Activated CD8-positive, alpha-beta memory T cell treated with anti-CD3 and anti-CD28 coated beads, Interleukin-2, amount 50 U/mL, for 4 hours (primary cell): Measurements from ENCODE around the gene MN1.

ENCODE experiments used
- DNase-seq: peaks from one replicate; pipeline ENCODE4 v3.0.0-alpha.2; 2020

The MN1 gene

DNA sequence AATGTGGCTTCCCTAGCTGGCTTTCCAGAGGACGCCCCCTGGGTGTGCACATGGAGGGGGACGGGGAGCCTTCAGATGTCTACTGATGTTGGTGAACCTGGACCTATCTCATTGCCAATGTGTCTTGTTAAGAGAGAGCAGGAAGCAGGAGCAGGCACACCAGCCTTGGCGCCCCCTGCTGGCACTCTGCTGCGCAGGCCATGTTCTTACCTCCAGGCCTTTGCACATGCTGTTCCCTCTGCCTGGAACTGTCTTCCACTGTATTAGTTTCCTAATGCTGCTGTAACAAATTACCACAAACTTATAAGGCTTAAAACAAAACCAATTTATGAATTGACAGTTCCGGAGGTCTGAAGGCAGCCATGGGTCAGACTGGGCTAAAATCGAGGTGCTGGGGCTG is 23.6 kb upstream of the MN1 start:
- DNase-seq, result no peak

DNA sequence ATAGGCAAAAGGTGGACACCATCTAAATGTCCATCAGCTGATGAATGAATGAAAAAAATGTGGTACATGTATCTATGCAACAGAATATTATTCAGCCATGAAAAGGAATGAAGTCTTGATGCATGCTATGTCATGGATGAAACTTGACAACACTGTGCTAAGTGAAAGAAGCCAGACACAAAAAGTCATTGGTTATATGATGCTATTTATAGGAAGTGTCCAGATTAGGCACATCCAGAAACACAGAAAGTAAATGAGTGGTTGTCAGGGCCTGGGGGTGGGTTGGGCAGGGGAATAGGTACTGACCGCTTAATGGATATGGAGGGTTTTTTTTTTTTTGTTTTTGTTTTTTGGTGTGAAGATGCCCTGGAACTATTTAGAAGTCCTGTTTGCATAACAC is 21.7 kb upstream of the MN1 start:
- no peak for DNase-seq

DNA sequence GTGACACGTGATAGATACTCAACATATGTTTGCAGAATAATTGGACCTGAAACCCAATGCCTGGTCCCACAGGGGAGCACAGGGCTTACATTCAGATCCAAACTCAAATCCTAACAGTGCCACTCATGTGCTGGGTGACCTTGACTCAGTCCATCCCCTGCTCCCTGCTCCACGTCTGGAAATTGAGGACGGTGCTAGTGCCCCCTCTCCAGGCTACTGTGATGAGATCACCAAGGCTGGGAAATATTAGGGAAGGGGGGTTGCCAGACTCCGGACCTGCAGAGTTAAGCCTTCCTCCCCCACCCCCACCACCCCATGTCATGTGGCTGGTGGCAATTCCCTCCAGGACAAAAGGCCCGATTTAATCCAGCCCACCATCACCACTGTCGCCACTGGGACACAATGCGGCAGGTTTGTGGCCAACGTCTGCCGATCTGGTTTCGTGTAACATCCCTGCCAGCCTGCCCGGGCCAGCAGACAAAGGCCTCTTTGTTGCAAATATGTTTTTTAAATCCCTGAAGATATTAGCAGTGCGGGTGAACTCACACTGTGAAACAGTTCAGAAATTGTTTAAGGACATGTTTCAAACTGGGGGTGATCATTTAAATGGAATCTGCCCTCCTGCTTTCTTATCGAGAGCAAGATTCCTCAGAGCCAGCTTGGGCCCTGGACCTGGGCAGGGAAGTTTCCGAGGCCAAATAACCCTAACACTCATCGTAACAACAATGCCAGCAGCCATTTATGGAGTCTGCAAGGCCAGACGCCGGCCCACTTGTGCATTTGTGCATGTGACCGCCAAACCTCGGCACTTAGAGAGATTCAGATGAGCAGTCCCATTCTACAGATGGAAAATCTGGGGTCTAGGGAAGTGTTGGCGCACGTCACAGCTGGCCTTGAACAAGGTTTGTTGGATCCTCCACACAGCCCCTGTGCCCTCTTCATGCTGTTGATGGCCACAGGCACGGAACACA is 19.6 kb upstream of the MN1 start:
- no peak for DNase-seq

DNA sequence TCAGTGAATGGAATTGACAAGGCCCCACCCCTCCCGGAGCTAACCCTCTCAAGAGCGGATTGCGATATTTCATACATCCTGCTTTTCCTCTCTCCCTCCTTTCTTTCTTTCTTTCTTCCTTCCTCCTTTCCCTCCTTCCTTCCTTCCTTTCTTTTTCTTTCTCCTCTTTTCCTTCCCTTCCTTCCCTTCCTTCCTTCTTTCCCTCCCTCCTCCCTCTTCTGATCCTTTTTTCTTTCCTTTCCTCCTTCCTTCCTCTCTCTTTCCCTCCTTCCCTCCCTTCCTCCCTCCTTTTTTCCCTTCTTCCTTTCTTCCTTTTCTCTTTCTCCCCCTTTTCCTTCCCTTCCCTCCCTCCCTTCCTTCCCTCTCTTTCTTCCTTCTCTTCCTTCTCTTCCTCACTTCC is 15.0 kb upstream of the MN1 start:
- DNase-seq, result no peak

DNA sequence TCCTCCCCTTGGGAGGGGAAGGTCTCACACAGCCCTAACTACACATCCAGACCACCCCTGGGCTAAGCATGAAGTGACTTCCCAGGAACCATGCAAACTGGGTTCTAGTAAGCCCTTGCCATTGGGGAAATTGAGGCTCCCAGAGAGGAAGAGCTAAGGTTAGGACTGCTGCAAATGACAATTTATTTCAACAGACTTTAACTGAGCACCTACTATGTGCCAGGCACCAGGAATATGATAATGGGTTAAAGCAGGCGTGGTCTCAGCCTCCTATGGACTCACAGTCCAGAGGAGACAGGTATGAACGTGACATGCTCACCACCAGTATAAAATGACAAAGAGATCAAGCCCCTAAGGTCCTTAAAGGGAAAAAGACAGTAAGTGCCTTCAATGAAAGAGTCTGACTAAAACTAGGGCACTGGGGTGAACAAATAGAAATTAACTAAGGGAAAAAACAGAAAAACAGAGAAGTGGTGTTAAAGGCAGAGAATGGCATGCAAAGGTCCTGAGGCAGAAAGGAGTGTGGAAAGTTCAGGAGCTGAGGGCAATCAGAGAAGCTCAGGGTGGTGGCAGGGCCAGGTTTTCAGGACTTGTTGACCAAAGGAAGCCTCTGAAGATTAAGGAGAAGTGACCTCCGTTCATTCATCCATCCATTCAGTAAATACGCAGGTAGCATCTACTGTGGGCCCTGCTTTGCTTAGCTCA is 14.4 kb upstream of the MN1 start:
- no peak for DNase-seq

DNA sequence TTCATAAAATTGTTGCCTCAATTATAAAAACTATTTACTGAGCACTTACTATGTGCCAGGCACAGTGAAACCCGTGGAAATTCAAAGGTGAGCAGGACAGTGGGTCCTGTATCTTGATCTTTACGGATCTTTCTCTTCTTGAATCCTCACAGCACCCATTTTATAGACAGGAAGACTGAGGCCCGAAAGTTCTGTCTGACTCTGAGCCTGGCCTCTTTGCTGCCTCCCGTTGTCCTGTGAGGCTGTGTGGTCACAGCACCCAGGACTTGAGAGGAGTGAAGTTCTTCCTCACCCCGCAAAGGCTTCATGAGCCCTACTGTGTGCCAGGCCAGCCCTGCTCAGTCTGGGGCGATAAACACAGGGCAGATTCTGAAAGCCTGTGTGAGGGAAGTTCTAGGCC is 13.4 kb upstream of the MN1 start:
- DNase-seq, result no peak

DNA sequence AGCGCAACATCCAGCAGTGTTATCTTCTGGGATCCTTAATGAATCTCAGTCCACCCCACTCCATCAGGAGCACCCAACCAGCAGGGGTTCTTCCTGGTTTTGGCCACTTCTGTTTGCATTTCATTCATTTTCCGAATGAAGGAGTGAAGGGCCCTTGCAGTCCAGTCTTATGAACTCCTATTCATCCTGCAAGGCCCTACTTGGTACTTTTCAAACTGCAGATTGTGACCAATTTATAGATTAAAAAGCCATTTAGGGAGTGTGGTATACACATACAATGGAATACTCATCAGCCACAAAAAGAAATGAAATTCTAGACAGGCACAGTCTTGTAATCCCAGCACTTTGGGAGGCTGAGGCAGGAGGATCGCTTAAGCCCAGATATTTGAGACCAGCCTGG is 10.2 kb upstream of the MN1 start:
- no peak for DNase-seq

DNA sequence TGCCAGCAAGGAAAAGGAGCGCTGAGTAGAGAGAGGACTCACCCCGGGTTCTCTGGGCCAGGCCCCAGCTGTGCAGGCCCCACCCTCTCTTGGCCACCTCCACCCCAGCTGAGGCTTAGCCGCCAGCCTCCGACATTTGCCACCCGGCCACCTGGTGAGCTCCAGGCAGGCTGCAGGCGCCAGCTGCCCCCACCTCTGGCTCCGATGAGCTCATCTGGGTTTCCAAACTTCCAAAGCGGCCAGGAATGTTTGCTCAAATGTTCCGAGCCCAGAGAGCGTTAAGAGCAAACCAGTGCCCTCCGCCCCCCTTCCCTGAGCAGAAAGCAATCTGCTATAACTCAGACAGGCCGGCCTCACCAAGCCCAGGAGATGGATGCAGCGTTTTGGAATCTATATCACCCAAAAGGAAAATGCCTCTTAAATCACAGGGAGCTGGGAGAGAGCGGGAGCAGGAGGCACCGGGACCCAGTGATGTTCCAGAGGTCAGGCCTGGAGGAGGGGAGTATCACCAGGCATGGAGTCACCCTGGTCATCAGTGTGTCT is 9.1 kb upstream of the MN1 start:
- DNase-seq, result no peak

DNA sequence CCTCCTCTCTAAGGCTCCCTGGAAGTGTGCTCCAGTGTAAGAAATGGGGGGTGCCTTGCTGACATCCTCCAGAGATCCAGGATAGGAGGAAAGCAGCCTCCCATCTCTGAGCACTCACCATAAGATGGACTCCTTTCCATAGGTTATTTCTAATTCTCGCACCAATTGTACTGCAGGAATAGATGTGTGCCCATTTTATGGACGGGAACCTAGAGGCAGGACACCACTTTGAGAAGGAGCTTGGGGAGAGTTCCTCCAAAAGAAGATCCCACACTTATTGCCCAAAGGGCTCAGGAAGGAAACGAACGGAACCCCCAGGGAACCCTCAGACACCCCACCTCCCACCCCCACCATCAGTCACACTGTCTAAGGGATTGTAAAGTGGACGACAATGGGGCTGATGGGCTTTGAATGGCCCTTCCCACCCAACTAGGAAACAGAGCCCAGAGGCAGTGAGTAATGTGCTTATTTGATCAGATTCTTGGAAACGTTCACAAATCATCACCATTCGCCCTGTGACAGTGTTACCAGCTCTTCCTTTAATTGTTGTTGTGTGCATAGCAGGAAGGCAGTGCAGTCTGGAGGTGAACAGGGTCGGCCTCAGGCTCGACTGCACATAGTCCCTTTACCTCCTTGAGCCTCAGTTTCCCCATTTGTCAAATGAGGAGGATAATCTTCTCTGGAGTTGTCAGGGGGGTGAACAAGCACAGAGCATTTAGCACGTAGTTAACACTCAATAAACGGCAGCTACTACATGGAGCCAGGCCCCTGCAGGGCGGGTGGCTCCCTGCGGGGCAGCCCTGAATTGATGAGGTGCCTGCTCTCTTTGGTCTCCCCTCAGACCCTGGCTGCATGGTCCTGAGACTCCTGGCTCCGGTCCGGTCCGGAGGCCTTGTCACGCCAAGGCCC is 8.4 kb upstream of the MN1 start:
- DNase-seq, result no peak

DNA sequence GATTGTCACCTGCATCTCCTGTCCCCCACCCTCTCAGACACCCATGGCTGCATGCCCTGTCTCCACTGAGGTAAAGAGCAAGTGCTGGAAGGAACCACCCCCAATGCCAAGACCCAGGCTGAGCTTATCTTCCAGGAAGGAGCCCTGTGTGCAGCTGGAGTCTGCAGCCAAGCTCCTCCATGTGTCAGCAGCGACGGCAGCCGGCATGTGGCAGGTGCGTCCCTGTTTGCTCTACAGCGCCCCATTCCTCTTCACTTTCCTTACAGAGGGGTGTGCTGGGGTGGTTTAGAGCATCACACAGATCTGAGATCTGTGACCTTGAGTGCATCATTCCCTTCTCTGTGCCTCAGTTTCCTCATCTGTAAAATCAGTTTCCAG is 7.7 kb upstream of the MN1 start:
- no peak for DNase-seq

DNA sequence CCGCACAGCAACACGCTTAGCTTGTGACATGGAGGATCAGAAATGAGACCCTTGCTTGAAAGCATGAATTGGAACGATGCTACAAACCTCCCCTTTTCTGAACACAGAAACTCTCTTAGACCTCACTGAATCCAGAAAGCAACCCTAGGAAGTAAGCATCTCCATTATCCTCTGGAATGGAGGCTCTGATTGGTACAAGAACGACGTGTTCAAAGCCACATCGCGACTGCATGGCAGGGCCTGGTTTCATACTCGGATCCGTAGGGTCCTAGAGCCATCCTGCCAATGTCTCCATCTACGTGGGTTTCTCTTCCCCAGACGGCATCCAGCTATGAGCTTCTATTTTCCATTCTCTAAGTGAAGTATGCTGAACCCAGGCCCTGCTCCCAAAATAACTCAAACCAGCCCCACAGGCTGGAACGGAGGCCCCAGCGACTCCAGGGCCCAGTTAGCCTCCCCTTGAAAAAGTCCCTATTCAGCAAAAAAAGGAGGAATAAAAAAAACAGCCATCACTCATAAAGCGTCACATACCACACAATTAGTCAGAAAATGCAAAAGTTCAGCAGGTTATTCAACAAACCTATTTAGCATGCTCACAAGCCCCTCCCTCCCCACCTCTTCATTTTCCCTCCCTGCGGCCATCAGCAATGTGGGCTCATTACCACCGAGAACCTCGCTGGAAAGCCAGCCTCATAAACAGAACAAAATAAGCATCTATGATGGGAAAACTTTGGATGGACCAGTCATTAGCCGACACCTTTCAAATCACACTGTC is 7.1 kb upstream of the MN1 start:
- DNase-seq, result no peak

DNA sequence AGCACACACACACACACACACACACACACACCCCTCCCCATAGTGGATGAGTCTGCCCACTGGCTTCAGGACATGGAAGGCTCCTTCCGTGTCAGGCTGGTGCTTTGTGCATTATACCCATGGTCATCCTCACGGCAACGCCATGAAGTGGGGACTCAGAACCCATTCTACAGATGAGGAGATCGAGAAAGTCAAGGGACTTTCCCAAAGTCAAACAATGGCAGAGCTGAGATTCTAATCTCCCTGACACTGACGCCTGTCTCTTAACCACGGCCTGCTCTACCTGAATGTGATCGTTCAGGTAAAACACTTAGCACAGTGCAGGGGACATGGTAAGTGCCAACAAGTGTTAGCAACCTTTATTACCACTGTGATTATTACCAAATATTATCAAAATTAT is 4.3 kb upstream of the MN1 start:
- DNase-seq, result no peak

DNA sequence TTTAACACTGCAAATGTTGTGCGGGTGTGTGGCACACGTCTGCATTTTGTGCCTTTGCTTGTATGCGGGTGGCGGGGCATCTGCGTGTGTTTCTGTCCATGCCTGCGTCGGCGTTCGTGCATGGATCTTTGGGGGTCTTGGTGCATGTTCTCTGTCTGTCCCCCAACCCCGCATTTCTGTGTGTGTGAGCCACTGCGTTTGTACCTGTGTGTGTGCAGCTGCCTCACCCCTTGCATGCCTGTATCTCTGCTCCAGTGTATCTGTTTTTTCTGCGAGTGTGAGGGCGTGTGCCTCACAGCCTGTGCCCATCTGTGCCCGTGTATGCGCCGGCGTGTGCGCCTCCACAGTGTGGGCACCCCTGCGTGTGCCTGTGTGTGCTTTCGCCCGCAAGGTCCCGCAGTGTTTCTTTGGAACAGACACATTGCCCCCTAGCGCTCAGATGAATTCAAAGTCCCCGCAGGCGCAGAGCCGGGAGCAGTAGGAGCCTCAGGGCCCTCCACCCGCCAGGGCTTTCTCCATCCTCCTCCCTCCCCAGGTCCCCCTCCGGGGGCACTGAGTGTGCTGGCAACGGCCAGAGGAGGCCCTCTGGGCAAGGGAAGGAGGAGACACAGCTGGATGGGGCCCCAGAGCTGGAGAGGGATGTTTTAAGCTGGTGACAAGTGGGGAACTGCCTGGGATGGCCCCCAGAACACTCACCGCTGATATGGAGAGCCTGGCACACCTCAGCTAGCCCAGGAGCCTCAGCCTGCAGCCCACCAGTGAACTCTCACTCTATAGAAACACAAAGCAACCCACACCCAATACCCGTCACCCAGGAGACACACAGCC is 3.1 kb upstream of the MN1 start:
- peak; percentile 45 for DNase-seq

DNA sequence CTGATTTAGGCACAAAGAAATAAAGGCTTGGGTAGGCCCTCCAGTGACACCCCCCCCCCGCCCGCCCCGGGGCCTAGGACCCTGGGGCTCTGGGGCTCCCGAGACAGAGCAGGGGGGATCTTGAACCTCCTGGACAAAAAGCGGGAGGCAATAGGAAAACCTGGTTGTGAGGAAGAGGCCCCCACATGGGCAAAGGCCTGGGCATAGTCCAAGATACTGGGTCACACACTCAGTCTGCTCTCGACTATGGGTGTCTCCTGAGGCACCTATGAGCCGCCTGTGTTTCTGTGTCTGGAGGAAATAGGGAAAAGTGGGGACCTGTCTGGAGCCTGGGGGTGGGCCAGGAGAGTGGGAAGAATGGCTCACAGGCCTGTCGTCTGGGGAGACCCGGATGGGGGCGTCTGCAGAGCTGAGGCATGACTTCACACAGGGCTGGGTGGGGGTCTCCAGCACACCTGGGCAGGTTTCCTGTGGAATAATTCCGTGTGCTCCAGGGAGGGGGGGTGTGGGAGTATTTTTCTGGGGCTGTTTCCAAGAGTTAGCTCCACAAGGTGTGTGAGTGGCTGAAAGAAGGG is 2.4 kb upstream of the MN1 start:
- DNase-seq, result no peak

DNA sequence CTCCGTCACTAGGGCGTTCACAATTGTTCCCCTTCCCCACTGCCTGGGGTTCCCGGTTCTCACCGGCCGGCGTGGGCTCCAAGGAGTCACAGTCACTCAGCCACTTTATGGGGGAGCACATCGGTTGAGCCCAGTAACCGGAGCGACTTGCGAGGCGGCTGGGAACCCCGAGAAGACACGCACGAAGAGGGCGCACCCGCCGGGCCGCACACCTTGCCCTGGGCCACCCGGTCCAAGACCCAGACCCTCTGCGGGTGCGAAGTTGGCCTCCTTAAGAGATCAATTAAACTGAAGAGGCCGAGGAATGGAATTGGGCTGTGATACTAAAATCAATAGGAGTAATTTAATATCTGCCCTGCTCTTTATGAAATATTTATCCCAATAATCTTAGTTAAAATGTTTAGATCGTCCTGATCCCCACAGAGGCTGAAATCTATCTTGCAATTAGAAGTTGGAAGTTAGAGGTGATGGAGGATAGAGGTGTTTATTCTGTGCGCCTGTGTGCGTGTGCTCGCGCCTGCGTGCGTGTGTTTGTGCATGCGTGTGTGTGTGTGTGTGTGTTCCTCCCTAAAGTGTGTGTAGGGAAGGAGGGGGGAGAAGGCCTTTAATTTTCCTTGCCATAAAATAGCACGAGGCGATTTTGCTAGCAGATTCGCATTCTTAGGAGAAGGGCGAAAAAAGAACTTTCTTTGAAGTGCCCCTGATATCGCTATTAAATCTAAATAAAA is 954 bp upstream of the MN1 start:
- no peak for DNase-seq

DNA sequence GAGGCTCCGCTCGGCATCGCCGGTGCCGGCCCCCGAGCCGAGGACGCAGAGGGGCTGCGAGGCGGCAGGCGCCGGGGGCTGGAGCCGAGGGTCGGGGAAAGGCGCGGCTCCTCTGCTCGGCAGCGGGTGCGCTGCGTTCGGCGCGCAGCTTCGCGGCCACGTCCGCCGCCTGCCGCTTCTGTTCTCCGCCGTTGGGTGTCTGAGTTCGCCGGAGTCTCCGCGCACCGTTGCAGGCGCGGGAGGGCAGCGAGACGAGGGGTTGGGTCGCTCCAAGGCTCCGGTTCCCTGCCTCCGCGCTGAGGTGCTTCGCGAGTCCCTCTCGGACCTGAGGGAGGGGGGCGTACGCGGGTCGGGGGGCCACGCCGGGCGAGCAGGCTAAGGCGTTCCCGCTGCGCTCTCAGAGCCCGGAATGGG is 347 bp downstream of the MN1 start:
- DNase-seq, result peak; percentile 31

DNA sequence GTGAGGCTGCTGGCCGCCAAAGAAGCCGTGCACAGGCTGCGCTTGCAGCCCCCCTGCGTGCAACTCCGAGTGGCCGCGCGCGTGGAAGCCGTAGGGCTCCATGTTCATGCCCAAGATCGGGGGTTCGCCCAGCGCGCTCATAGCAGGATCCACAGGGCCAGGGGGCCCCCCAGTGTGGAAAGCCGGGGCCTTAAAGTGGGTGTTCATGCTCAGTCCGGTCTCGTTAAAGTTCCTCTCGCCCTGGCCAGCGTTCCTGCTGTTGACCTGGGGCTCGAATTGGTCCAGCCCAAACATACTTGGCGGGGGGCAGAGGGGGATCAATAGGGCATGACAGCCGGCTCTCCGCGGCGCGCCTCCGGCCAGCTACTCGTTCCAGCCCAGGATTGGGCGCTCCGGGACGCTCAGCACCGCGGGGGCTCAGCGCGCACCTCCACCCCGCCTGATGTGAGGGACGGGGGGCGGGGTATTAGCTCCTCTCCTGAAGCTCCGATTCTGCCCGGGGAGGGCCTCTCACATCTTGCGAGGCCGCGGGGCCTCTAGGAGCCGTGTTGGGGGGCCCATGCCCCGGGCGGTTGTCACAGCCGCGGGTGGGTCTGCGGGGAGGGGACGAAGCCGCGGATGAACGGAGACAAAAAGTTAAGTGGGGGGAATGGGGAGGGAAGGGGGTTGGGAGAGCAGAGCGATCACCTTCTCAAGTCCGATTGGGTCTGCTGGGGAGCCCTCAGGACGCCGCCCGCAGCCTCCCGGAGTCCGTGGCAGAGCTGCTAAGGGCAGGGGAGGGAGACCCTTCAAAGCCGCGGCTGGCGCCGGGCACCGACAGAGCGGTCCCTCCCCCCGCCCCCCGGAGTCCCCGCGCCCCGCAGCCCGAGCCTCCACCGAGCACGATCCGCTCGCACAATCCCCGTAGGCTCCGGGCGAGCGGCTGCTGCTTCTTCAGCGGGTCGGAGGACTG is 1.0 kb downstream of the MN1 start:
- DNase-seq, result no peak

DNA sequence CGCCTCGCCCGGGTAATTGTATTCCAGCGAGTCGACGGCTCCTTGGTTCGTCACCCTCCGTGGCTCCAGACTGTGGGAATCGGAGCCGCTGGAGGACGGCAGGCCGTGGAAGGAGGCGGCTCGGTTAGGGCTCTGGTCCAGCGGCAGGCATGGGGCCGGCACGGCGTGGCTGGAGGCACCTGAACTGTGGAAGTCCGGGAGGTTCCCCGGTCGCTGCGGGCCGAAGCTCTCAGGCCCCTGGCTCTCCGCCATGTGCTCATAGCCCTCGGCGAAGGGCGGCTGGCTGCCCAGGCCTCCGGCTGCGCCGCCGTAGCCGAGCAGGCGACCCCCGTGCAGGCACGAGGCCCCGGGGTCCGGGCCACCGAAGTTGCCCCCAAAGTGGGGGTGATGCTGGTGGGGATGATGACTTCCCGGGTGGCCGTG is 1.7 kb downstream of the MN1 start:
- no peak for DNase-seq
